HepG2 (cell line): ENCODE data around the gene SYT13. TPM values are rescaled to one million over a fixed set of nuclear protein-coding genes. Genes with fewer than 3 reads are reported as not detected.

ENCODE experiments used
- ATAC-seq: fragments of 200-7000 bp; cut with Tn5 transposase; 3 replicates; pipeline ENCODE4 v1.9.1; 2020; ENCODE audit warnings: mild to moderate bottlenecking, moderate library complexity
- BruUV-seq: library from RNA; stranded (reverse); fragments of 400-500 nt; replicated peaks from 2 replicates; lab custom pipeline; 2021; lab: Mats Ljungman, UMichigan
- CTCF ChIA-PET: fragments of 300-600 bp; formaldehyde crosslinking; extraction: SDS; loops from one replicate; lab custom pipeline; 2021; ENCODE audit warnings: low total read pairs, inconsistent platforms, low intra/inter-chr PET ratio; lab: Yijun Ruan, JAX
- POLR2A ChIA-PET: fragments of 350-600 bp; sonication (Branson Sonifier 250); formaldehyde crosslinking; loops from one replicate; lab custom pipeline; 2020; ENCODE audit warnings: antibody characterized with exemption, inconsistent platforms; lab: Yijun Ruan, JAX
- DNase-seq: peaks from one replicate; pipeline ENCODE4 v3.0.0-alpha.2; 2015; ENCODE audit warnings: low spot score
- FAIRE-seq: peaks from 3 replicates; lab custom pipeline; 2011; peaks lifted over from hg19 to GRCh38; lab: Jason Lieb, UNC
- H2AFZ ChIP-seq: one replicate; pipeline ENCODE4 v1.6.1; 2011; ENCODE audit warnings: low read length, inconsistent platforms
- H3K27ac ChIP-seq: fragments of 300-600 bp; 3 replicates; pipeline ENCODE4 v1.8.0; 2011; ENCODE audit warnings: mixed run types, mild to moderate bottlenecking, mixed read lengths, low read length, inconsistent platforms; ENCODE audit not compliant: insufficient read depth; ENCODE audit errors: extremely low read length
- H3K27me3 ChIP-seq, 2 experiments: fragments of 200-600 bp in 1 of 2; 2 replicates in 1 of 2; 3 replicates in 1 of 2; pipeline versions ENCODE4 v1.6.0 to v1.8.0; 2011; ENCODE audit warnings: low read length in 2 of 2, mild to moderate bottlenecking in 2 of 2, moderate library complexity in 2 of 2, inconsistent platforms in 1 of 2; ENCODE audit not compliant: insufficient read depth in 2 of 2, control insufficient read depth in 1 of 2
- H3K36me3 ChIP-seq, 2 experiments: fragments of 200-600 bp in 1 of 2; replicated peaks in 1 of 2; 2 replicates in 1 of 2; 3 replicates in 1 of 2; pipeline versions ENCODE4 v1.5.1 to v1.8.0; 2011; ENCODE audit warnings: low read length in 2 of 2, inconsistent platforms in 1 of 2; ENCODE audit not compliant: insufficient read depth in 2 of 2, control insufficient read depth in 1 of 2
- H3K4me1 ChIP-seq: 2 replicates; pipeline ENCODE4 v1.5.1; 2012; ENCODE audit warnings: low read length, inconsistent platforms; ENCODE audit not compliant: insufficient read depth
- H3K4me2 ChIP-seq: 2 replicates; pipeline ENCODE4 v1.6.0; 2011; ENCODE audit warnings: low read depth, low read length, inconsistent platforms
- H3K4me3 ChIP-seq, 3 experiments: fragments of 200-600 bp in 1 of 3; sonication (generic), shearing (Covaris generic) in 1 of 3; replicated peaks in 1 of 3; 2 replicates each; pipeline ENCODE4 v1.5.1; 2011 to 2016; ENCODE audit warnings: low read length in 3 of 3, inconsistent platforms in 2 of 3, low read depth in 2 of 3, mild to moderate bottlenecking in 2 of 3, control low read depth in 1 of 3, mixed read lengths in 1 of 3; ENCODE audit not compliant: insufficient read depth in 1 of 3
- H3K79me2 ChIP-seq: one replicate; pipeline ENCODE4 v1.6.1; 2011; ENCODE audit warnings: low read length, inconsistent platforms; ENCODE audit not compliant: insufficient read depth
- H3K9ac ChIP-seq: 2 replicates; pipeline ENCODE4 v1.6.0; 2011; ENCODE audit warnings: mild to moderate bottlenecking, low read depth, low read length, inconsistent platforms; ENCODE audit not compliant: insufficient read depth
- H3K9me3 ChIP-seq: 2 replicates; pipeline ENCODE4 v1.5.1; 2012; ENCODE audit warnings: mild to moderate bottlenecking, low read length
- H4K20me1 ChIP-seq: 2 replicates; pipeline ENCODE4 v1.6.0; 2011; ENCODE audit warnings: inconsistent platforms, mild to moderate bottlenecking, low read length, moderate library complexity; ENCODE audit not compliant: insufficient read depth
- KIAA2018 ChIP-seq: sonication (generic); formaldehyde crosslinking; IDR thresholded peaks from 2 replicates; pipeline ENCODE4 v1.5.0; 2020; ENCODE audit warnings: mild to moderate bottlenecking, missing genetic modification reagents, borderline replicate concordance
- LBX2 ChIP-seq: sonication (generic); formaldehyde crosslinking; IDR thresholded peaks from 2 replicates; pipeline ENCODE4 v1.5.0; 2020; ENCODE audit warnings: missing genetic modification reagents, mild to moderate bottlenecking, borderline replicate concordance
- MIER3 ChIP-seq: IDR thresholded peaks from 2 replicates; pipeline ENCODE4 v1.6.1; 2016; ENCODE audit warnings: missing compliant biosample characterization, borderline replicate concordance
- NCOA1 ChIP-seq: sonication (generic); formaldehyde crosslinking; IDR thresholded peaks from 2 replicates; pipeline ENCODE4 v1.9.0; 2021; ENCODE audit warnings: missing genetic modification reagents
- NFAT5 ChIP-seq: sonication (generic); formaldehyde crosslinking; IDR thresholded peaks from 2 replicates; pipeline ENCODE4 v1.4.0; 2020; ENCODE audit warnings: missing genetic modification reagents
- PRMT3 ChIP-seq: sonication (generic); formaldehyde crosslinking; IDR thresholded peaks from 2 replicates; pipeline ENCODE4 v1.8.1; 2022; ENCODE audit warnings: low read depth, mild to moderate bottlenecking, moderate library complexity, missing genetic modification reagents, borderline replicate concordance
- ZNF510 ChIP-seq: sonication (generic); formaldehyde crosslinking; IDR thresholded peaks from 2 replicates; pipeline ENCODE4 v1.4.0; 2020; ENCODE audit warnings: low read depth, mild to moderate bottlenecking, missing genetic modification reagents
- WGBS: methylation state at CpG from one replicate; pipeline ENCODE4 v1.1.6; 2017; ENCODE audit warnings: low lambda C conversion rate; 5-methylcytosine and 5-hydroxymethylcytosine counted together
- in situ Hi-C: cut with HindIII; loops from 2 replicates; pipeline ENCODE4 v1.10.0; 2017; ENCODE audit warnings: low pct_unique_long_range_greater_than_20kb; ENCODE audit not compliant: extremely low pct_ligation_motif_present
- intact Hi-C: fragments of 100-400 bp; cut with micrococcal nuclease; formaldehyde crosslinking; loops from one replicate; pipeline ENCODE4 v1.10.0; 2022; ENCODE audit not compliant: unreplicated experiment
- polyA plus RNA-seq, 8 experiments: library from polyadenylated mRNA; depleted of rRNA in 3 of 8; stranded (reverse) in 7 of 8; unstranded in 1 of 8; fragments of >200 nt; fragmentation: Illumina TruSeq in 4 of 8; extraction: Trizol in 4 of 8; gene quantifications; 2 replicates each; pipeline versions ENCODE4 v1.2.1 to v1.2.3, GENCODE V29; 2011 to 2016; ENCODE audit warnings: low read depth in 4 of 8, missing spikeins in 1 of 8, mixed read lengths in 1 of 8; ENCODE audit not compliant: insufficient read depth in 1 of 8
- total RNA-seq, 5 experiments: library from RNA; depleted of rRNA; stranded (reverse); fragments of >200 nt; fragmentation: Illumina TruSeq; extraction: Trizol; gene quantifications; 2 replicates each; pipeline ENCODE4 v1.2.3, GENCODE V29; 2016; ENCODE audit warnings: low read depth in 1 of 5

Gene SYT13
- total and polyA plus RNA-seq, 2 of the 13 experiments (the other 11 are each of a cell fraction or from before 2014, with no cell fraction given) = 0.02 to 0.13 TPM

GRCh38 chr11:45209000-45209879, 76.9 kb downstream of the SYT13 start (continued):
- no peak for TF ChIP-seq NFAT5 (CRISPR knock-in tag)

- WGBS = 76% methylated on average over 8 of the region's 8 CpGs
- BruUV-seq = no TSS peak
- Histone ChIP-seq H3K4me1 (no peaks in the 10 kb centered on the region), H3K4me3 (no peak overlapping the region), H2AFZ (no peak overlapping the region), H3K27ac (no peak overlapping the region), H3K79me2 (no peaks in the 10 kb centered on the region), H3K9me3 (no peaks in the 10 kb centered on the region), H3K27me3 (no peaks in the 10 kb centered on the region), H4K20me1 (no peaks in the 10 kb centered on the region), H3K4me2 (no peak overlapping the region), H3K36me3 (peaks cover 1 to 10% of the 10 kb centered on the region in 2 experiments; a peak in 4 of 5 replicates), H3K9ac (no peak overlapping the region)
- in situ Hi-C loops (no loop called here), intact Hi-C loops (no loop called here)
- no peak for FAIRE-seq
- no peak for DNase-seq
- no peak for ATAC-seq
- POLR2A ChIA-PET = no interaction called here
- CTCF ChIA-PET = no interaction called here
- no peak for TF ChIP-seq ZNF510 (CRISPR knock-in tag)
- TF ChIP-seq NCOA1 (CRISPR knock-in tag) = no peak
- no peak for TF ChIP-seq KIAA2018
- no peak for TF ChIP-seq MIER3 (CRISPR knock-in tag)
- TF ChIP-seq LBX2 (CRISPR knock-in tag) = no peak
- TF ChIP-seq PRMT3 (CRISPR knock-in tag) = no peak
These were observed 78.0 kb downstream of the SYT13 start for GRCh38 chr11:45208135-45208534.
